GM19240 (cell line): Measurements from ENCODE around the gene ATG2A.
"Not testable (repeated sequence)": the region's sequence is repeated elsewhere in the genome, so short reads cannot be mapped to it uniquely, and the experiment has no call there.

Experiments used
- DNase-seq: peaks from one replicate; pipeline ENCODE4 v3.0.0; 2011; ENCODE audit warnings: low spot score; ENCODE audit not compliant: insufficient read length

Gene ATG2A

DNA sequence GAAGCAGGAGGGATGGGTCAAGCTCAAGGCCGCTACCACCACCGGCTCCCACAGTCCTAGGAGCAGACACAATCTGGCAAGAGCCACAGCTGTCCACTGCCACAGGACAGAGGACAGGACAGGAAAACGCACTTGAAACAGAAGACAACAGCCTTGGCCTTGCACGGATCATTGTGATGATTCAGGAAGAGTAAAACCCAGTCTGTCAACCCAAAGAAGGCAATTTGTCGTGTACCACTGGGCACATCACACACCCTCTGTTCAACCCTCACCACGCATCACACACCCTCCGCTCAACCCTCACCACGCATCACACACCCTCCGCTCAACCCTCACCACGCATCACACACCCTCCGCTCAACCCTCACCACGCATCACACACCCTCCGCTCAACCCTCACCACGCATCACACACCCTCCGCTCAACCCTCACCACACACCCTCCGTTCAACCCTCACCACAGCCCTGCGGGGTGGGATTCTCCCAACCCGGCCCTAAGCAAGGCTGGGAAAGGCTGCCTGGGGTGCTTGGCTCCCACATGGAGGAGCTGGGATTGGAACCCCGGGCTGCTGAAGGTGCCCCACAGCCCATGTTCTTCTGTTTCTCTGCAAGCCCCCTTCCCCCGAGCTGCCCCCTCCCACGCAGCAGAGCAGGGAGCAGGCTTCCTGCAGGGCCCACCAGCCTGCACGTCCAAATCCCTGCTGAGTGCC lies 61.3 kb downstream of the ATG2A start:
- no peak for DNase-seq

- no peak for DNase-seq
Measured at GRCh38 chr11:64854534-64855502, 62.2 kb downstream of the ATG2A start.

GRCh38 chr11:64854157-64854533 lies 62.9 kb downstream of the ATG2A start:
- no peak for DNase-seq

DNA sequence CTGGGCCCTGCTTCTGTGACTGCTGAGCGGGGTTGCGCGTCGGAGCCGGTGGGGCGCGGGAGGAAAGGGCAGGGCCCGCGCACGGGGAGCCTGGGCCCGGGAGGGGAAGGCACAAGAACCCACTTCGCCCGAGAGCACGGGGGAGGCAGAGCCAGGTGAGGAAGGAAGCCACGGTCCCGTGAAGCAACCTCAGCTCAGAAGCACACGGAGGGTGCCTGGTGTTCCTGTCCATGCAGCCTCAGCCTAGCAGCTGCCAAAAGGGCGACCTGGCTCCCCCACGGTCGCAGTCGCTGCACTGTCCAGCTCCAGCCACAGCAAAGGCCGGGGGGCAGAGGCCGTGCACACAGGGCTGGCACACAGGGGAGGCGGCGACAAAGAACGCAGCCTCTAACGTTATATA lies 63.3 kb downstream of the ATG2A start:
- DNase-seq: no peak

DNA sequence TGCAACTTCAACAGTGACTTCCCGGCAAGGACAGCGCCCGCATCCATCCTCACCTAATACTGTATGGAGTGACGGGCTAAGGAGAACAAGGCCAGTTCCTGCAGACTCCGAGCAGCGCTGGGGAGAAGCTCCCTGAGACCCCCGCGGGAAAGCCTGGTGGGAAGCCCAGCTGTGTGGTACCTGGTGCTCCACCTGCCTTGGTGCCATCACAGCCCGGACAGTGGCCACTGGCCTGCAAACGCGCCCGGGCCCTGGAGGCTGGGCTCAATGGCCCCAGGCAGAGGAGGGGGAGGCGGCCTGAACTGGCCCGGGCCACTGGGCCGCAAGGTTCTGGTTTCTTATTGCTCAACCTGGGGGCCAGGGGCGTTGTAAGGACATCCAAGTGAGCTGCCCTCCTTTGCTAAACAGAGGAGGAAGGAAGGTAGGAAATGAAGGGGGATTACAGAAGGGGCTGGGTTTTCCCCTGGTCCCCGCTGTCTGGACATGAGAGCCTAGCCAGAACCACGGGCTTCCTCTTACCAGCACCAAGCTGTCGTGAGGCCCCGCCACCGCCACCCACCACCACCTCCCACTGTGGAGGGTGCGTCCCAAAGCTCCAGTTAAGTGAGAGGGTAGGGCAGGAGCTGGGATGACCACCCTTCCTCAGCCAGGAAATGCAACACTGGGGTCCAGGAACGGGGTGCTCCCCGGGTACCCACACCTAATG lies 64.1 kb downstream of the ATG2A start:
- no peak for DNase-seq

GRCh38 chr11:64851831-64852351 lies 65.1 kb downstream of the ATG2A start:
- DNase-seq: no peak

DNA sequence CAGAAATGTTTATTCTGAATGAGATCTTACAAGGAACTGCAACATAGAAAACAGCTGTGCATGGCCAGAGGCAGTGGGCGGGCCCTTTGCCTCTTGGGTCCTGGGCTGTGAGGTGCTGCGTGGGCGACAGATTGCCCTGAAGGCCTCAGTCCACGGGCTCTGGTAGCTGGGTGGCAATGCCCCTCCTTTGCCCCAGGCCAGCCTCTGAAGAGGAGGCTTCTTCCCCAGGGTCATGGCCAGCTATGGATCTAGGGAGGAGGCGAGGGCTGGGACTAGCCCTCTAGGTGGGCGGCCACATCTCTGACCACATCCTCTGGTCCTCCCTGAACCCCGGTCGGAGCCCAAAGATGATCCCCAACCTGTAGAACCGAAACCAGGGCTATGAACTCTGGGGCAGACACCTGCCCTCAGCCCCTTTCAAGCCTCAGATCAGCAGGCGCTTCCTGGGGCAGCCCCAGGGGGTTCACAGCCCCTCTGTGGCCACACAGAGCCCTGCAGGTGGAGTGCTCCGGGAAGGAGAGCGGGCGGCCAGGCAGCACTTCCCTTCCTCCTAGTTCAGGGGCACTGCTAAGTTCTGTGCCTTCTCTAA lies 65.9 kb downstream of the ATG2A start:
- DNase-seq: peak; percentile 94

DNA sequence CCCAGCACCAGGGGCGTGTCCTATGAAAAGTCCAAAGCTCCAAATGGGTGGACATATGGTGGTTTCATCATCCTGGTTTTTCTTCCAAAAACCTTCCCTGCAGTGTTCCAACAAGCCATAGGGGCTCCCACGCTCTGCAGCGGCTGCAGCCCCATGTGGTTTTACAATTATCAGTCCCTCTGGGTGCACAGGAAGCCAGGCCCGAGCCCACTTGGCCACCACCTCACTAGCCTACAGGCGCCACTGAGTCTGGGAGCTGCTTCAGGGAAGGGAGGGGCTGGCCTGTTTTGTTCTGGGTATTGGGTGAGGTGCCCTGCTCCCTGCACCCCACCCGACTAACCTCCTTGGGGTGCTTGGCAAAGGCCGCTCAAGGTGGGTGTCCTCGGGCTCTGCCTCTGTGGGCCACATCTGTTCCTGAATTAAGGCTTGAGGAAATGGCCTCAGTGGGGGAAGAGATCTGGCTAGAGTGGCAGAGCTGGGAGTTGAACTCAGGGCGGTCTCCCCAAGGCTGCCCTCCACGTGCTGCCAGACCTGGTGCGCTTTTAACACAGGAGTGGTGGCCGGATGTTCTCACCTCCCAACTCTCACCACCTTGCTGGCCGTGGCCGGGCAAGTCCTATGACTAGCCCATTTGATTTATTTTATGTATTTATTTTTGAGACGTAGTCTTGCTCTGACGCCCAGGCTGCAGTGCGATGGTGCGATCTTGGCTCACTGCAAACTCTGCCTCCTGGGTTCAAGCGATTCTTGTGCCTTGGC lies 67.2 kb downstream of the ATG2A start:
- no peak for DNase-seq

DNA sequence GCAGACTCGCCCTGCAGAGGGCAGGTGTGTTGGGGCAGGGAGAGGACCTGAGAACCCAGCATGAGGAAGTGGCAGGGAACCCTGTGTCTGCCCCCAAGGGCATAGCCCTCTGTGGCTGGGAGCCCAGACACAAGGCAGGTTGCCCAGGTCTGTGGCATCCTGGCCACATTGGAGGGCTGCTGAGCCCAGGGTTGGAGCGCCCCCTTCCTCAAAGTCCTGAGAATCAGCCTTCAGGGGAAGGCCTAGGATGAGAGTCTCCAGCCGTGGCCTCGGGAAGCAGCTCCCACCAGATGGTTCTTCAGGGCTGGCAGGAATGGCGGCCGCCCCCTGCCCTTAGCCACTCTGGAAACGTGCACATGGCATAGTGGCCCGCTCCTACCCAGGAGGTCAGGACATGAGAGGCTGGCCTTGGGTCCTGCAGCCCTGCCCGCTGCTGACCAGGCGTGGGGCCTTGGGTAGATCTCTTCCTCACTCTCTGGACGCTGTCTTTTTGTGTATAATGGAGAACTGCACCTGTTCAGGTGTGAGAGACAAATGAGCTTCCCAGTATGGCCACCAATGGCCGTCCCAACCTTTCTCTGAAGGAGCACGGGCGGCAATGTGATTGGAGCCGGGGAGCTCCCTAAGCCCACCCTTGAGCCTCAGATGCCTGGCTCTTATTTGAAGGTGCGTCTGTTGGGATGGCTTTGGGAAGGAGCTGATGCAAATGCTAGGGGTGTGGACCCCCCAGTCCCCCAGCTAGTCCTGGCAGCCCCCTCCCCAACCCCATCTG lies 68.0 kb downstream of the ATG2A start:
- no peak for DNase-seq

- no peak for DNase-seq
Measured at GRCh38 chr11:64848214-64848825, 68.7 kb downstream of the ATG2A start.

GRCh38 chr11:64846998-64847666 lies 69.9 kb downstream of the ATG2A start:
- peak; percentile 96 for DNase-seq

DNA sequence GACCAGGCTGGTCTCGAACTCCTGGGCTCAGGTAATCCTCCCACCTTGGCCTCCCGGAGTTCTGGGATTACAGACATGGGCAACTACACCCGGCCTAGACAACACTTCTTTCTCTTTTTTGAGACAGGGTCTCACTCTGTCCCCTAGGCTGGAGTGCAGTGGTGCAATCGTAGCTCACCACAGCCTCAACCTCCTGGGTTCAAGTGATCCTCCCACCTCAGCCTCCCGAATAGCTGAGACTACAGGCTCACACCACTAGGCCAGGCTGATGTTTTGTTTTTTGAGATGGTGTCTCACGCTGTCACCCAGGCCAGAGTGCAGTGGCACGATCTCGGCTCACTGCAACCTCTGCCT lies 71.3 kb downstream of the ATG2A start:
- not testable (repeated sequence) for DNase-seq

- no peak for DNase-seq
Measured at GRCh38 chr11:64845129-64845775, 71.8 kb downstream of the ATG2A start.
